Karpas-422 (cell line): ENCODE results near the gene PRKAR1A. TPM values are rescaled to one million over a fixed set of nuclear protein-coding genes. Genes with fewer than 3 reads are reported as not detected.
"Not testable (repeated sequence)": the region's sequence is repeated elsewhere in the genome, so short reads cannot be mapped to it uniquely, and the experiment has no call there.

Source experiments
- DNase-seq: peaks from one replicate; pipeline ENCODE4 v3.0.0-alpha.2; 2015
- H2AFZ ChIP-seq: fragments of 200-600 bp; sonication (generic); 2 replicates; pipeline ENCODE4 v1.6.1; 2014; ENCODE audit warnings: antibody characterized with exemption, low read length, mixed read lengths
- H3K27ac ChIP-seq: fragments of 200-600 bp; sonication (generic); 2 replicates; pipeline ENCODE4 v1.5.1; 2014; ENCODE audit warnings: mild to moderate bottlenecking, low read length, moderate library complexity
- H3K27me3 ChIP-seq: fragments of 200-600 bp; sonication (generic); 2 replicates; pipeline ENCODE4 v1.6.1; 2014; ENCODE audit warnings: low read length, mixed read lengths
- H3K36me3 ChIP-seq: fragments of 200-600 bp; sonication (generic); 2 replicates; pipeline ENCODE4 v1.6.1; 2014; ENCODE audit warnings: low read length, mixed read lengths; ENCODE audit not compliant: insufficient read depth
- H3K4me1 ChIP-seq: fragments of 200-600 bp; sonication (generic); 2 replicates; pipeline ENCODE4 v1.6.1; 2014; ENCODE audit warnings: mild to moderate bottlenecking, low read length, mixed read lengths
- H3K4me2 ChIP-seq: fragments of 200-600 bp; sonication (generic); 2 replicates; pipeline ENCODE4 v1.6.1; 2014; ENCODE audit warnings: low read length, low read depth, mild to moderate bottlenecking; ENCODE audit not compliant: poor library complexity, severe bottlenecking
- H3K4me3 ChIP-seq: fragments of 200-600 bp; sonication (generic); 2 replicates; pipeline ENCODE4 v1.5.1; 2014; ENCODE audit warnings: mild to moderate bottlenecking, antibody characterized with exemption, low read length, mixed read lengths
- H3K79me2 ChIP-seq: fragments of 200-600 bp; sonication (generic); 2 replicates; pipeline ENCODE4 v1.6.1; 2014; ENCODE audit warnings: mild to moderate bottlenecking, low read length, mixed read lengths
- H3K9ac ChIP-seq: fragments of 200-600 bp; sonication (generic); 2 replicates; pipeline ENCODE4 v1.6.0; 2014; ENCODE audit warnings: low read length
- H3K9me2 ChIP-seq: fragments of 200-600 bp; sonication (generic), shearing (Covaris generic); replicated peaks from 2 replicates; pipeline ENCODE4 v1.6.0; 2014; ENCODE audit warnings: mild to moderate bottlenecking, low read length, moderate library complexity; ENCODE audit not compliant: insufficient read depth
- H3K9me3 ChIP-seq: fragments of 300-700, 200-600 bp; sonication (generic); 2 replicates; pipeline ENCODE4 v1.6.1; 2014; ENCODE audit warnings: low read length, mixed read lengths
- H4K20me1 ChIP-seq: fragments of 200-600 bp; sonication (generic); 2 replicates; pipeline ENCODE4 v1.6.1; 2014; ENCODE audit warnings: mild to moderate bottlenecking, antibody characterized with exemption, low read length, low read depth; ENCODE audit not compliant: insufficient read depth
- total RNA-seq: library from RNA; depleted of rRNA; stranded (reverse); fragments of >200 nt; shearing (Covaris generic); gene quantifications from 2 replicates; pipeline ENCODE4 v1.2.3, GENCODE V29; 2014; ENCODE audit warnings: low replicate concordance

PRKAR1A gene
- total RNA-seq, 1 experiment from 2014 or later = 201 TPM

GRCh38 chr17:68581863-68582645 lies 69.8 kb downstream of the PRKAR1A start:
- no peak for DNase-seq
- H3K27me3 ChIP-seq = no peaks in the 10 kb centered on the region

GRCh38 chr17:68582867-68583266 lies 70.6 kb downstream of the PRKAR1A start:
- not testable (repeated sequence) for H3K9me2 ChIP-seq, H3K9ac ChIP-seq, H4K20me1 ChIP-seq, H3K4me2 ChIP-seq, H3K27me3 ChIP-seq, H3K4me3 ChIP-seq, H3K36me3 ChIP-seq, H2AFZ ChIP-seq, H3K79me2 ChIP-seq, H3K9me3 ChIP-seq, H3K27ac ChIP-seq, DNase-seq
- H3K4me1 ChIP-seq = peaks cover 24% of the 10 kb centered on the region

More at GRCh38 chr17:68581863-68582645, 69.8 kb downstream of the PRKAR1A start:
- H3K4me3 ChIP-seq = no peak overlapping the region
- H3K9ac ChIP-seq = no peak overlapping the region
- no peaks in the 10 kb centered on the region for H3K36me3 ChIP-seq
- no peak overlapping the region for H3K27ac ChIP-seq
- peaks cover 32% of the 10 kb centered on the region for H3K4me1 ChIP-seq
- no peaks in the 10 kb centered on the region for H4K20me1 ChIP-seq
- no peak overlapping the region for H3K4me2 ChIP-seq
- H3K9me3 ChIP-seq = no peaks in the 10 kb centered on the region
- H2AFZ ChIP-seq = no peak overlapping the region
- no peaks in the 10 kb centered on the region for H3K79me2 ChIP-seq
- H3K9me2 ChIP-seq = no peaks in the 10 kb centered on the region

- Histone ChIP-seq H4K20me1 (no peaks in the 10 kb centered on the region), H3K9me3 (no peaks in the 10 kb centered on the region), H2AFZ (no peak overlapping the region), H3K79me2 (no peaks in the 10 kb centered on the region), H3K4me1 (peaks cover 11% of the 10 kb centered on the region), H3K36me3 (no peaks in the 10 kb centered on the region; the same call in 1 of the 2 replicates), H3K27ac (no peak overlapping the region), H3K9ac (no peak overlapping the region), H3K4me2 (peak overlapping the region; percentile 38), H3K27me3 (no peaks in the 10 kb centered on the region), H3K9me2 (no peaks in the 10 kb centered on the region), H3K4me3 (no peak overlapping the region)
- DNase-seq = no peak
These were observed 72.5 kb downstream of the PRKAR1A start for GRCh38 chr17:68584581-68585303.

- no peak overlapping the region for H2AFZ ChIP-seq
- no peak overlapping the region for H3K27ac ChIP-seq
- H3K9me3 ChIP-seq = no peaks in the 10 kb centered on the region
- H3K27me3 ChIP-seq = no peaks in the 10 kb centered on the region
- peaks cover 8% of the 10 kb centered on the region for H3K4me1 ChIP-seq
- no peaks in the 10 kb centered on the region for H4K20me1 ChIP-seq
- DNase-seq = no peak
- no peak overlapping the region for H3K4me3 ChIP-seq
- H3K36me3 ChIP-seq = no peaks in the 10 kb centered on the region; the same call in 1 of the 2 replicates
- H3K9ac ChIP-seq = no peak overlapping the region
- H3K9me2 ChIP-seq = no peaks in the 10 kb centered on the region
- no peaks in the 10 kb centered on the region for H3K79me2 ChIP-seq
- no peak overlapping the region for H3K4me2 ChIP-seq
These were observed 73.4 kb downstream of the PRKAR1A start for GRCh38 chr17:68585643-68586042.

- Histone ChIP-seq H3K27ac (no peak overlapping the region), H3K4me2 (no peak overlapping the region), H3K9me2 (no peaks in the 10 kb centered on the region)
These were observed 74.8 kb downstream of the PRKAR1A start for GRCh38 chr17:68587026-68587425.

GRCh38 chr17:68587847-68588246 lies 75.6 kb downstream of the PRKAR1A start:
- no peaks in the 10 kb centered on the region for H3K27me3 ChIP-seq
- H3K36me3 ChIP-seq = no peaks in the 10 kb centered on the region; the same call in 1 of the 2 replicates
- no peaks in the 10 kb centered on the region for H3K79me2 ChIP-seq
- H3K9me3 ChIP-seq = no peaks in the 10 kb centered on the region
- no peak overlapping the region for H2AFZ ChIP-seq
- peaks cover 8% of the 10 kb centered on the region for H3K4me1 ChIP-seq
- no peaks in the 10 kb centered on the region for H4K20me1 ChIP-seq
- H3K9me2 ChIP-seq = no peaks in the 10 kb centered on the region
- no peak for DNase-seq
- no peak overlapping the region for H3K9ac ChIP-seq
- H3K4me3 ChIP-seq = no peak overlapping the region
- H3K27ac ChIP-seq = no peak overlapping the region
- no peak overlapping the region for H3K4me2 ChIP-seq

More at GRCh38 chr17:68587026-68587425, 74.8 kb downstream of the PRKAR1A start:
- Histone ChIP-seq H3K4me3 (no peak overlapping the region), H3K4me1 (peaks cover 8% of the 10 kb centered on the region), H3K27me3 (no peaks in the 10 kb centered on the region), H3K79me2 (no peaks in the 10 kb centered on the region), H2AFZ (no peak overlapping the region), H3K9me3 (no peaks in the 10 kb centered on the region), H4K20me1 (no peaks in the 10 kb centered on the region), H3K9ac (no peak overlapping the region), H3K36me3 (no peaks in the 10 kb centered on the region; the same call in 1 of the 2 replicates)
- no peak for DNase-seq

GRCh38 chr17:68588362-68588761 lies 76.1 kb downstream of the PRKAR1A start:
- no peaks in the 10 kb centered on the region for H3K79me2 ChIP-seq
- no peaks in the 10 kb centered on the region for H4K20me1 ChIP-seq
- H3K9me2 ChIP-seq = no peaks in the 10 kb centered on the region
- no peak overlapping the region for H3K27ac ChIP-seq
- H3K4me3 ChIP-seq = no peak overlapping the region
- H3K9me3 ChIP-seq = no peaks in the 10 kb centered on the region
- no peak overlapping the region for H3K4me2 ChIP-seq
- H2AFZ ChIP-seq = no peak overlapping the region
- no peak for DNase-seq
- no peaks in the 10 kb centered on the region for H3K27me3 ChIP-seq
- peaks cover 8% of the 10 kb centered on the region for H3K4me1 ChIP-seq
- H3K36me3 ChIP-seq = no peaks in the 10 kb centered on the region; the same call in 1 of the 2 replicates
- no peak overlapping the region for H3K9ac ChIP-seq

GRCh38 chr17:68589086-68589485 lies 76.9 kb downstream of the PRKAR1A start:
- H3K9ac ChIP-seq = no peak overlapping the region
- H3K27me3 ChIP-seq = no peaks in the 10 kb centered on the region
- H3K36me3 ChIP-seq = no peaks in the 10 kb centered on the region; the same call in 1 of the 2 replicates
- no peak overlapping the region for H2AFZ ChIP-seq
- no peak overlapping the region for H3K4me3 ChIP-seq
- H4K20me1 ChIP-seq = no peaks in the 10 kb centered on the region
- H3K9me2 ChIP-seq = no peaks in the 10 kb centered on the region
- no peak overlapping the region for H3K27ac ChIP-seq
- H3K9me3 ChIP-seq = no peaks in the 10 kb centered on the region
- DNase-seq = no peak
- H3K4me2 ChIP-seq = no peak overlapping the region
- H3K79me2 ChIP-seq = no peaks in the 10 kb centered on the region
- H3K4me1 ChIP-seq = peaks cover 8% of the 10 kb centered on the region
